Ovary (tissue), 3 donors: ENCODE results near the gene SYT3.

Experiments used
- CTCF ChIP-seq, 3 donors: fragments of 450-650 bp in 2 of 3; fragments of 200-600 bp in 1 of 3; IDR thresholded peaks; one replicate each; pipeline versions ENCODE4 v1.5.1 to v1.8.0; 2016 to 2022; ENCODE audit warnings: antibody characterized with exemption in 3 of 3, mild to moderate bottlenecking in 1 of 3
- EP300 ChIP-seq: sonication (generic); formaldehyde crosslinking; IDR thresholded peaks from one replicate; pipeline ENCODE4 v1.6.1; 2017; ENCODE audit warnings: antibody characterized with exemption
- donor health status: DM: no; HTN: no; CAD: no.

DNA sequence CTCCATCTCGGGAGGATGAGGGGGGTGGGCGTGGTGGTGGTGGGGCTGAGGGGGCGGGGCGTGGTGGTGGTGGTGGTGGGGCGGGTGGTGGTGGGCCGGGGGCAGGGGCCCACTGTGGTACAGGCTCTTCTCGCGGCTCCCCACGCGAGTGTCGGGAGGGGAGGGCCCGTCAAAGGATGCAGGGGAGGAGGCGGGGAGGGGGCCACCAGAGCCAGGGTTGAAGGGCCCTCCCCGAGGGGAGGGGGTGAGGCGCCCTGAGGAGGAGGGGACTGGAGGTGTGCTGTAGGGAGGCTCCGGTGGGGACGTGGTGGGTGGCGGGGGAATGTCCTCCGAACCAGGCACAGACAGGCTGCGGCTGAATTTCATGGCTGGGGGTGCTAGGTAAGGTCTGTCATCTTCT is 29.2 kb upstream of the SYT3 start:
- TF ChIP-seq CTCF (IDR thresholded peaks at IDR 0.05) (no peak), EP300 (no peak)
